A204.1 (cell line): ENCODE measurements around the gene PKM.

Source experiments
- FAIRE-seq: peaks from 2 replicates; lab custom pipeline; 2012; peaks lifted over from hg19 to GRCh38; lab: Jason Lieb, UNC

The PKM gene

DNA sequence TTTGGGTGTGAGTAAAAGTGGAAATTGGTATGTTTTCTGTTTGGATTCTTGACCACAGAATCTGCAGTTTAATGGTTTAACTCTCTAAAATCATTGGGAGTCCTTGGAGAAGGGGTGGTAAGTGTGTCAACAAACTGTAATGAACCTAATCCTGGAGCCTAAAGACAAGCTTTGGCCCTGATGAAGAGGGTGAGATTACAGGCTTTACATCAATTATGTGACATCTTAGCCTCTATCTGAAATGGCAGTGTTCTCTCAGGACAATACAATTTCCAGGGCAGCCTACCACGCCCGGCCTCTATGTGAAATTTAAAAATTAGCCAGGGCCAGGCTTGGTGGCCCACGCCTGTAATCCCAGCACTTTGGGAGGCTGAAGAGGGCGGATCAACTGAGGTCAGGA lies 4.3 kb upstream of the PKM start:
- FAIRE-seq = no peak

DNA sequence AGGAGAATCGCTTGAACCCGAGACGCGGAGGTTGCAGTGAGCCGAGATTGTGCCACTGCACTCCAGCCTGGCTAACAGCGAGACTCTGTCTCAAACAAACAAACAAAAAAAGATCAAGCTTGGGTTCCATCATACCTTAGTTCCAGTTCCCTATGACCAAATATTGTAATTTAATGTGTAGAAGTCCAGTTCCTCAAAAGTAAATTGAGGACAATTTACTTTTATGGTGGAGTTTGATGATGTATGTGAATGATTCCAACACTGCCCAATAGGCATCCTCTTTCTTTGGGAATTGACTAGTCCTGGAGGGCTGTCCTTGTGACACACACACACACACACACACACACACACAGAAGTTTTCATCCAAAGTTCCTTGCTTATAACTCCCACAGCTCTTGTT lies 2.8 kb upstream of the PKM start:
- FAIRE-seq = no peak

GRCh38 chr15:72231833-72232478 lies 966 bp upstream of the PKM start:
- FAIRE-seq = peak; percentile 65

GRCh38 chr15:72230197-72231065 lies 559 bp downstream of the PKM start:
- FAIRE-seq = no peak

- no peak for FAIRE-seq
These were observed 1.1 kb downstream of the PKM start for GRCh38 chr15:72229947-72230196.

DNA sequence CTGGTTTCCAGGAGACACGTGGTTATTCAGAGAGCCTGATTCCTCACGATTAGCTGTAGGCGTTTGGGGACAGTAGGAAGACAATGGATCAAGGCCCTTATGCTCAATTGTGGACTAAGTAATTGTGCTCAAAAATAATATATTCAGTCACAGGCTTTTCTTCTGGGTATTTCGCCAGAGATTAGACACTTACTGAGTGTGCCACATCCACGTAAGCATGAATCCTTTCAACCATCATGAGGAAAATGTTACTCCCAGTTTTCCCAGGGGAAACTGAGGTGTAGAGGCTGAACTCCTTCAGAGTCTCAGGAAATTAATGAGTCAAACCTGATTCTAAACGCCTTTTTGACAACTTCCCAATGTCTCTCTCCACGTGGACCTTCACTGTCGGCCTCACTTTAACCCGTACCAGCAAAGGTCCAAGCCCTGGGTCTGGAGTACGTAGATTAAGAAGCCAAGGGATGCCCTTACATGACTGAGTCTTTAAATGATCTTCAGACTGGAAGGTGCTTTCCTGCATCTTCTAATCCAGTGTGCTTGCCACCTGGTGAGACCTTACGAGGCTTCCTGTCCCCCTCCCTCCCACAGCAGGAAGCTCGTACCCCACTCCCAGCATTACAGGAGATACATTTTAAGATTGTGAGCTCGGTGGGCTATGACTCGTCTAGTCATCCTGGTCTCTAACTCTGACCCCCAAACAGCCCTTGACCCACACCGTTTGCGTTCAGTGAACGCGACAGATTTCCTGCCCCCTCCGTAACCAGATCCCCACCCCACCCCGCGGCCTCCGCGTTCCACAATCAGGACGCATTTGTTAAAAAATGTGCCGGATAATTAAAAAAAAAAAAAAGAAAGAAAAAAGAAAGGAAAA lies 1.7 kb downstream of the PKM start:
- no peak for FAIRE-seq

DNA sequence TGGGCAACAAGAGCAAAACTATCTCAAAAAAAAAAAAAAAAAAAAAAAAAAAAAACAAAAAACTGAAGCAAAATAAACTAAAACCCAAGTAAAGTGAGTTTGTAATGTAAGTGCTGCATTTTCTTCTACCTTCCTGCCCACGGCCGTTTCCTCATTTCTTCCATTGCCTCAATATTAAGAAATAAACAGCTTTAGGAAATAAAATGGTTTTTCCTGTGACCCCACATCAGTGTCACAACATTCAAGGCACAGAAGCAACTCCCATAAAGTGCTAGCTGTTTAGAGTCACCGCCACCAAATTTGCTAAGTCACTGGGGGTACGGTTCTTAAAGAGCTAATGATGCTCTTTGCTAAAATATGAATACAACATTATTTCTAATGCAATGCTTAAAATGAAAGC lies 3.3 kb downstream of the PKM start:
- no peak for FAIRE-seq

DNA sequence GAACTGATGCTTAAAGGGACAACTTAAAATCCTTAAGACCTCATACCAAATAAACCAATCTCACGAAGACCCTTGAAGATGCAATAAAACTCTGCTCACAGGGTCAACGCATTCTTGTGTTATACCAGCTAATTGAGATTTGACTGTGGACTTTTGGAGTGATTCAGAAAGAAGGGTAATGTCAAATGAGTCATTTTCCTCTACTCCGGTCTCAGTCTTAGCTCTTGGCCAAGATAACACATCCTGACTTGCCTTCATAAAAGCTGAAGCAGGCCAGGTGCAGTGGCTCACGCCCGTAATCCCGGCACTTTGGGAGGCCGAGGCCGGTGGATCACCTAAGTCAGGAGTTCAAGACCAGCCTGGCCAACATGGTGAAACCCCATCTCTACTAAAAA lies 3.8 kb downstream of the PKM start:
- FAIRE-seq = no peak

GRCh38 chr15:72223278-72223677 lies 7.7 kb downstream of the PKM start:
- no peak for FAIRE-seq

- FAIRE-seq = no peak
These were observed 8.6 kb downstream of the PKM start for GRCh38 chr15:72222393-72222792.

GRCh38 chr15:72220687-72221086 lies 10.3 kb downstream of the PKM start:
- no peak for FAIRE-seq

DNA sequence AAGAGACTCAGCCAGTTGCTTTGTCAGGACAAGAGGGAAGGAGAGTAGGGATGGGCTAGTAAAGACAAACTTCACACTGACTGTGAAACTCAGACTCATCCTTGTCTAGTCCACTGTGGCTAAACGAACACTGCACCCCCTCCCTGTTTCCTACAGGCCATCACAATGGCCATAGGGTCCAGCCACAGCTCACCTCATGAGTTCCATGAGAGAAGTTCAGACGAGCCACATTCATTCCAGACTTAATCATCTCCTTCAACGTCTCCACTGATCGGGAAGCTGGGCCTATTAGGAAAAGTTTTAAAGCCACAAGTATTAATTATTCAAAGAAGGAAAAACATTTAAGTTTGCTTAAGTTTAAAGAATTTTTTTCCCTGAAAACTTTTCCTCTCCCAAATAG lies 13.8 kb downstream of the PKM start:
- no peak for FAIRE-seq

DNA sequence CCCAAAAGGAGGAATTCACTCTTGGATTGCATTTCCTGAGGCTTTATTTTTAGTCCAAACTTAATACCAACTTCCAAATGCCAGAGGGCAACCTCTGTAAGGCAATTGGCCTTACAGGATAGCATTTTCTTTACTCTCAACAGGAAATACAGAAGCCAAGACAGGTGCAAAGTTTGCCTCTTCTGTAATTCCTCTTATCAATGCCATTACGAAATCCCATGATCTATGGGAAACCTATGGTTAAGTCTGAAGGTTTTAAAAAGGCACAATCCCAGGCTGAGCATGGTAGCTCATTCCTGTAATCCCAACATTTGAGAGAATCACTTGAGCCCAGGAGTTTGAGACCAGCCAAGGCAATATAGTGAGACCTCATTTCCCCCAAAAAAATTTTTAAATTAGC lies 14.9 kb downstream of the PKM start:
- FAIRE-seq = no peak

- no peak for FAIRE-seq
These were observed 23.4 kb downstream of the PKM start for GRCh38 chr15:72207558-72208085.

- no peak for FAIRE-seq
These were observed 24.4 kb downstream of the PKM start for GRCh38 chr15:72206677-72207000.

- no peak for FAIRE-seq
These were observed 24.9 kb downstream of the PKM start for GRCh38 chr15:72205896-72206676.

DNA sequence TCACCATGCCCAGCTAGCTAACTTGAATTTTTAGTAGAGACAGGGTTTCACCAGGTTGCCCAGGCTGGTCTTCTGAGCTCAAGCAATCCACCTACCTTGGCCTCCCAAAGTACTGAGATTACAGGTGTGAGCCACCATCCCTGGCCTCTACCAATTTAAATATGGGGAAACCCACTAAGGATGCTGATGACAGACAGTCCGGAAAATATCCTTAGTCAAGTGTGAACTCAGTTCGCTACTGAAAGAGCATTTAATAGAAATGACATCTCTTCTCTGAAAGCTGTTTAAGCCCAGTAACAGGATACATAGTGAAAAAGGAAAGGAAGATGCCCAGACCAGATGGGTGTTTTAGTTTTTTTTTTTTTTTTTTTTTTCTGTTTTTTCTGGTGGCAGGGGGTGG lies 25.7 kb downstream of the PKM start:
- FAIRE-seq = no peak

GRCh38 chr15:72203507-72203837 lies 27.5 kb downstream of the PKM start:
- no peak for FAIRE-seq

- FAIRE-seq = no peak
These were observed 28.0 kb downstream of the PKM start for GRCh38 chr15:72202801-72203506.

- FAIRE-seq = no peak
These were observed 28.7 kb downstream of the PKM start for GRCh38 chr15:72202302-72202701.

DNA sequence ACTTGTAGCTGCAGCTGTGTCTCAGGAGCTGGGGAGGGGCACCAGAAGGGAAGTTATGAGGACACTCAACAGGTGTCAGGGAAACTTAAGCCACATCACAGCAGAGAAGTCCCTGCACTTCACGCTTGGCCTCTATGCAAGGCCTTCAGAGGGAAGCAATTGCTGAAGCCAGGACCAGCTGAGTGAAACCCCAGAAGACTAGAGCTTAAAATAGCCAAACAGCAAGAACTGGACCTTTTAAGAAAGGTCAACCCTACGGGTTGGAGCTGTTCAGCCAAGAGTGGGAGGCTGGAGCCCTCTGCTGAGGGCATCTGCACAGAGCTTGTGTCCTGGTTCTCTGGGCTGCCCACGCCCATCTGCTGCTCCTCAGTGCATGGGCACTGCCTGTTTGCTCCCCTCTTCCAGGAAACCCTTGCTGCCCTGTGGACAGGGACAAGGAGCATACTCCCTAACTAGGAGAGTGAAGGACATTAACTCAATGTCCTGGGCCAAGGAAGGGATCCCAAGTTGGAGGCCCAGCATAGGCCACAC lies 29.5 kb downstream of the PKM start:
- no peak for FAIRE-seq
